ENCODE data around the gene GPR137.

The GPR137 gene

DNA sequence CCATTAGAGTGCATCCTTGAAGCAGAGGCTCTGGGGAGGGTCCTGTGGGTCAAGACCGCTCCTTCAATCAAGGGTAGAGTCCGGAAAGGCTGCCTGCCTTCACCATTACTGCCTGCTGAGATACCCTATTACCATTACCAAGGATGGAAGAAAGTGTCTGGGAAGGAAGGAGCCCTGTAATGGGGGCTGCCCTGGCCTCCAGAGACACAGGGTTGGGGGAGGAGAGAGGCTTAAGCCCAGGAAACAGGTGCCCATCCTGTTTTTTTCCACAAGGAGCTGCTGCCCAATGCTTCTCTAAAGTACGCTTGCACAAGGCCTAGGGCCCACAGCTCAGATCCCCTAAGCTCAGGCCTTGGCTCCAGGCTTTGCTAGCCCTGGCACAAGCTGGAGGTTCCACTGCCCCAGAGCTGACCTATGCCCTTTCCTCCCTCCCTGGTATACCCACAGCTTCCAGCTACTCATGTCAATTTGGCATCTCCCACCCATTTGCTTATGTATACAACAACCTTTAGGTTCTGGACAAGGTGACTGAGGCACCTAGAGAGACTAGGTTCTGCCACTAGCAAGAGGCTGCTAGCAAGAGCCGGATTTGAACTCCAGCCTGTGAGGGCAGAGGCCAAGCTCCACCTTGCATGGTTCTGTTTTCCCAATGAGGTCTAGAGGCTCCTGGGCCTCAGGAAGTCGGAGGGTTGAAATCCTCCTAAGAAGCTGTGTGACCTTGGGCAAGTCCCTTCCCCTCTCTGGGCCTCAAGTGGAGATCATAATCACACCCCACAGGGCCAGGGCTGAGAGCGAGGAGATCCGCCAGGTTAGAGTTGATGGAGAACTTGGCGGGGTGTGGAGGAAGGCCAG lies 35.9 kb upstream of the GPR137 start:
- DNase-seq (ENCODE audit: low read depth): no peak

DNA sequence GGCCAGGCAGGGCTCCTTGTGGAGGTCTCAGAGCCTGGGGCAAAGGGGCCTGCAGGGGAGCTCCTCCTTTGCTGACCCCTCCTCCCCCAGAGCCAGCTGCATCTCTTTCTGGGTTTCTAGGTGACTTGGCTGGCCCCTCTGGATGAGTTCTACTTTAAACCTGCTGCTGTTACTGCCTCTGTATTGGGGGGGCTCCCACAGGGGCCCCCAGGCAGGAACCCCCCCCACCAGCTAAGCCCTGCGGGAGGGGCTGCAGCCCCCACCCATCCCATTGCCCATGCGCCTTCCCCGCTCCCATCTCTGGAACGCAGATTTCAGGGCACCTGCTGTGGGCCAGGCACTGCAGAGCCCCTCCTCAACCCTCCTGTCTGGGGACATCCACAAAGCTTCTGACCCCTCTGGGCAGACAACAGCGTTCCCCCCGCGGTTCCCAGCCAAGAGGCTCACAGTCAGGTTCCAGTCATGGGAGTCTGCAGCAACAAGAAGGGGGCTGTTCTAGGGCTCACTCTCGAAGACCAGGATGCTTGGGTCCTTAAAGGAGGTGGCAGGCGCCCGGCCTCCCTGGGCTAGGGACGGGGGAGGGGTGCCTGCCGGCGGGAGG lies 35.1 kb upstream of the GPR137 start:
- DNase-seq (ENCODE audit: low read depth): no peak

- peak; percentile 41 for DNase-seq (ENCODE audit: low read depth)
These were observed 34.5 kb upstream of the GPR137 start, which contains the start of gene PLCB3 for GRCh38 chr11:64251016-64251752. Gene PLCB3 (plus strand): TSS chr11:64251530. CDS start chr11:64251650, 120 bp downstream.

DNA sequence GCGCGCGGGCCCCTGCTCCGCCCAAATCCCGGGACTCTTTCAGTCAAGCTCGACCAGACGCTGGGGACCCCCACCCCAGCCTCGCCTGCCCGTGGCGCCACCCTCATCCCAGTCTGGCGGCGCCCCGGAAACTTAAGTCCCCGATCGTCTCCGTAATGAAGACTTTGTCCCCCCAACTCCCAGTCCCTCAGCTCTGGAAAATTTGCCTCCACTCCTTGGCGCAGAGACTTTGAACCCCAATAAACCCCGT lies 34.0 kb upstream of the GPR137 start:
- no peak for DNase-seq (ENCODE audit: low read depth)

- DNase-seq (ENCODE audit: low read depth): no peak
These were observed 33.4 kb upstream of the GPR137 start for GRCh38 chr11:64252003-64252872.

GRCh38 chr11:64253043-64253442 lies 32.6 kb upstream of the GPR137 start:
- DNase-seq (ENCODE audit: low read depth): no peak

- no peak for DNase-seq (ENCODE audit: low read depth)
These were observed 32.2 kb upstream of the GPR137 start for GRCh38 chr11:64253481-64253880.

DNA sequence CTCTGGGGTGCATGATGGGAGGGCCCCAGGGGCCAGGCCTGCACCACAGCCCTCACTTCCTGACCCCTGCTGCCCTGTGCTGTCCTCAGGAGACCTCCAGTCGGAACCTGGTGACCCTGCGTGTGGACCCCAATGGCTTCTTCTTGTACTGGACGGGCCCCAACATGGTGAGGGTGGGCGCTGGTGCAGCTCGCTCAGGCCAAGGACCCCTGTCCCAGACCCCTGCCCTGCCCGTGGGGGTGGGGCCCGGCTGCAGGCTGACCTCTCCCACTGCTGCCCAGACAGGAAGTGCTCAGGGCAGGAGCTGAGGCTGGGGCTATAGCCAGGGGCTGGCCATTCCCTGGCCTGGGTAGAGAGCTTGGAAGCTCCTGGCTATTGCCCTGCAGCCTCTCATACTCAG lies 31.3 kb upstream of the GPR137 start:
- no peak for DNase-seq (ENCODE audit: low read depth)

GRCh38 chr11:64255135-64256128 lies 30.2 kb upstream of the GPR137 start:
- DNase-seq (ENCODE audit: low read depth): no peak

- no peak for DNase-seq (ENCODE audit: low read depth)
These were observed 29.3 kb upstream of the GPR137 start for GRCh38 chr11:64256300-64256699.

GRCh38 chr11:64258356-64258755 lies 27.3 kb upstream of the GPR137 start:
- no peak for DNase-seq (ENCODE audit: low read depth)

GRCh38 chr11:64258946-64259532 lies 26.6 kb upstream of the GPR137 start:
- no peak for DNase-seq (ENCODE audit: low read depth)

DNA sequence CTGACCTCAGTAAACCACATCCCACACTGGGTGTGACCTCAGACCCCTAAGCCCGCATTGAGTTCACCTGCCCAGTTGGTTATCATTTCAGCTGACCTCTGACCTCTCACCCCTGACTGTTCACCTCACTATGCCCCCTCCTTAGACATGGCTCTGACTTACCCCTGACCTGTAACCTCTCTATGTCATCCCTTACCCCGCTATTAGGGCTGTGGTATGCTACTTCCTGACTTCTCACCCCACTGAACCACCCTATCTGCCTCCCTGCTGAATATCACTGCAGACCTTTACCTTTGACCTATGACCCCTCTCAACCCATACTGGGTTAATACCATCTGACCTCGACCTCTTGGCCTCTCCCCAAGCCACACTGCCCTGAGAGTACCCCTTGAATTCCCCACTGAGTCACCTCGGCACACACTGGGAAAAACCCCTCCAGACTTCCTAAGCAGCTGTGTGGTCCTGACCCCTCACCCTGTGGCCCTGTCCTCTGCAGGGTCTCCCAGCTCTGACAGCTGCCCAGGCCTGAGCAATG lies 26.0 kb upstream of the GPR137 start:
- no peak for DNase-seq (ENCODE audit: low read depth)

DNA sequence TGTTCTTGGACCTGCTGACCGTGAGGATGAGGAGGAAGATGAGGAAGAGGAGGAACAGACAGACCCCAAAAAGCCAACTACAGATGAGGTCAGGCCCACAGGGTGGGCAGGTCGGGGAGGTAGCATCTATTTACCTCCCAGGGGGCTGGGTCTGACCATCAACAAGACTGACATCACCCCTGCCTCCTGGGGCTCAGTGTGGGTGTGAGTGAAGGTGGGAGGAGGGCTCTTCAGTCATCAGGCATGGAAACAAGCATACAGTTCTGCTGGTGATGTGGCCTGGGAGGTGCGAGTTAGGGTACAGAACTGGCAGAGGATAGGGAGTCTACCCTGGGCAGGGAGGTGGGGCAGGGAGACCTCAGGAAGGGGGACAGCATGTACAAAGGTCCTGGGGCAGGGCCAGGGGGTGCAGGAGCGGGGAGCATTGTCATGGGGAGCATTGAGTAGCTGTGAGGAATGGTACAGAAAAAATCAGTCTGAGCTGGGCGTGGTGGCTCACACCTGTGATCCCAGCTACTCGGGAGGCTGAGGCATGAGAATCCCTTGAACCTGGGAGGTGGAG lies 25.4 kb upstream of the GPR137 start:
- DNase-seq (ENCODE audit: low read depth): no peak

GRCh38 chr11:64261556-64262080 lies 24.0 kb upstream of the GPR137 start:
- DNase-seq (ENCODE audit: low read depth): no peak

DNA sequence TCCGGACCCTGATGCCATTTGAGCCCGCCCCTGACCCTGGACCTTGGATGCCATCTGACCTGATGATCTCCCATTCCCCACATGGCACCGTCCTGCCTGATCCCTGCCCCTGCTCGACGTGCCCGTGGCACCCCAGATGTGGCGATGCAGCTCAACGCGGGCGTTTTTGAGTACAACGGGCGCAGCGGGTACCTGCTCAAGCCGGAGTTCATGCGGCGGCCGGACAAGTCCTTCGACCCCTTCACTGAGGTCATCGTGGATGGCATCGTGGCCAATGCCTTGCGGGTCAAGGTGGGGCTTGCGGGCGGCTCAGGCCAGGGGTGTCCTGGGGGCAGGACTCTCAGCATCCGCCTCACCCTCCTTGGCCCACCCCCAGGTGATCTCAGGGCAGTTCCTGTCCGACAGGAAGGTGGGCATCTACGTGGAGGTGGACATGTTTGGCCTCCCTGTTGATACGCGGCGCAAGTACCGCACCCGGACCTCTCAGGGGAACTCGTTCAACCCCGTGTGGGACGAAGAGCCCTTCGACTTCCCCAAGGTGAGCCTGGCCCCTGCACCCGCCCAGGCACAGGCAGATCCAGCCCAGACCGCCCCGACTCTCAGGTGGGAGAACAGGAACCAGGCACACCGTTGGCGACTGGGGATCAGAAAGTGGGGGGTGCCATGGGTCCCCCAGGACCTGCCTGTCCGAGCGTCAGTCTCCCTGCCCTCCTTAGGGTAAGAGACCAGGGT lies 23.2 kb upstream of the GPR137 start:
- DNase-seq (ENCODE audit: low read depth): no peak

GRCh38 chr11:64263021-64263946 lies 22.4 kb upstream of the GPR137 start:
- no peak for DNase-seq (ENCODE audit: low read depth)

- DNase-seq (ENCODE audit: low read depth): no peak
These were observed 21.7 kb upstream of the GPR137 start for GRCh38 chr11:64263947-64264317.

Data from T follicular helper cell (primary cell).